Adrenal gland (tissue), 12 donors: ENCODE data around the gene AGPAT3. TPM values are rescaled to one million over a fixed set of nuclear protein-coding genes. Genes with fewer than 3 reads are reported as not detected.

Experiments
- DNase-seq, 7 donors: peaks; one replicate each; pipeline ENCODE4 v3.0.0-alpha.2; 2019 to 2020
- H3K27ac ChIP-seq, 5 donors: fragments of 200-600 bp; sonication (generic) in 4 of 5; 1 replicate in 3 of 5; 2 replicates in 2 of 5; pipeline versions ENCODE4 v1.5.1 to v1.8.0; 2016 to 2020; ENCODE audit warnings: mild to moderate bottlenecking in 1 of 5
- H3K27me3 ChIP-seq: fragments of 200-600 bp; 2 replicates; pipeline ENCODE4 v1.8.0; 2021
- H3K36me3 ChIP-seq, 2 donors: fragments of 200-600 bp; replicated peaks in 1 of 2; 1 replicate in 1 of 2; 2 replicates in 1 of 2; pipeline versions ENCODE4 v1.5.1 to v1.8.0; 2018 to 2022
- H3K4me1 ChIP-seq, 2 donors: fragments of 200-600 bp; replicated peaks in 1 of 2; 1 replicate in 1 of 2; 2 replicates in 1 of 2; pipeline versions ENCODE4 v1.5.1 to v1.8.0; 2018 to 2021
- H3K4me3 ChIP-seq, 4 donors: fragments of 200-600 bp; sonication (generic) in 3 of 4; one replicate each; pipeline ENCODE4 v1.5.1; 2016 to 2018
- H3K9me3 ChIP-seq, 3 donors: fragments of 200-600 bp; sonication (generic) in 1 of 3; replicated peaks in 1 of 3; 1 replicate in 2 of 3; 2 replicates in 1 of 3; pipeline versions ENCODE4 v1.5.1 to v1.8.0; 2016 to 2021
- CTCF ChIP-seq, 6 experiments: fragments of 450-650 bp in 4 of 6; fragments of 200-600 bp in 2 of 6; sonication (generic) in 1 of 6; IDR thresholded peaks; 1 replicate in 5 of 6; 2 replicates in 1 of 6; pipeline versions ENCODE4 v1.5.1 to v1.8.0; 2016 to 2021; ENCODE audit warnings: antibody characterized with exemption in 6 of 6, mild to moderate bottlenecking in 2 of 6, moderate library complexity in 1 of 6
- POLR2A ChIP-seq, 2 donors: fragments of 450-650 bp; IDR thresholded peaks; one replicate each; pipeline ENCODE4 v1.6.1; 2017; ENCODE audit warnings: antibody characterized with exemption in 2 of 2, mild to moderate bottlenecking in 2 of 2, moderate library complexity in 1 of 2
- WGBS, 4 donors: extraction: QIAGEN DNeasy Blood & Tissue Kit in 2 of 4; methylation state at CpG; one replicate each; pipeline versions ENCODE4 v1.1.5 to v1.1.7; 2013 to 2017; 5-methylcytosine and 5-hydroxymethylcytosine counted together
- intact Hi-C, 2 donors: fragments of 100-400 bp; cut with DNase I; formaldehyde crosslinking; loops; one replicate each; pipeline versions ENCODE4 v1.14.1 to v1.15.0; 2022 to 2023
- polyA plus RNA-seq, 3 donors: library from polyadenylated mRNA; stranded (reverse); fragments of 200-250 nt in 2 of 3; fragments of 350-450 nt in 1 of 3; fragmentation: Illumina TruSeq in 1 of 3; extraction: RNeasy Lipid Tissue Mini Kit (QIAGEN cat#74804) in 1 of 3; gene quantifications; one replicate each; pipeline ENCODE4 v1.2.3, GENCODE V29; 2013 to 2014
- total RNA-seq, 9 donors: library from RNA; depleted of rRNA in 4 of 9; stranded (reverse); fragments of >200 nt in 4 of 9; fragments of 120-200 nt in 1 of 9; fragmentation: NEBNext Ultra II Directional in 1 of 9; extraction: Animal tissue kit (Norgen Biotek cat#: 25700) in 1 of 9; gene quantifications; one replicate each; pipeline versions ENCODE4 v1.1.0 to v1.2.4, GENCODE V29; 2013 to 2023
- donor health status: healthy with polysubstance abuse.
- donor health status: Bipolar disorder and iron deficiency.
- donor health status: DM: yes; HTN: yes; CAD: no.
- donor health status: DM: no; HTN: no; CAD: no.
- donor health status: DM: no; HTN: no; CAD: no.
- donor health status: DM: yes; HTN: yes; CAD: no.

Gene AGPAT3
- total and polyA plus RNA-seq, 12 donors = 25.3 to 88.9 (median 47.8) TPM

DNA sequence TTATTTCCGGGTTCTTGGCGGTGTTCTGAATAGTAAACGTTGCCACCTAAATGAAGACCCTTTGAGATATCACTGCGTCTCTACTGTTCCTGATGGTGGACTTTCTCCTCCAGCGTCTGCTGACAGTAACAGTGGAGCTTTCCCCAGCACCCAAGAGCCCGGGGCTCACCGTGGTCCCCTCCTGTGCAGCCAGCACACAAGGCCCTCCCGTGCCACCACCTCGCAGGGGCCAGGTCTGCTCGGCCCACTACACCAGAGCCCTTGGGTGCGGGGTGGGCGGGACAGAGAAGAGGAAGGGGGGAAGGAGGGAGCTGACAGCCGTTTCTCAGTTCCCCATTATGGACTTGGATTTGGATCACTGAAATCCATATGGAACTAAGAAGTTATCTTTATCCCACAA, 85.9 kb downstream of the AGPAT3 start:
- H3K36me3 ChIP-seq = no peaks in the 10 kb centered on the region
- no peaks in the 10 kb centered on the region for H3K4me1 ChIP-seq
- no peak overlapping the region for H3K4me3 ChIP-seq
- no peak overlapping the region for H3K27ac ChIP-seq
- TF ChIP-seq POLR2A (IDR thresholded peaks at IDR 0.05) (no peak), CTCF (IDR thresholded peaks at IDR 0.05) (no peak)
- intact Hi-C loops = no loop called here
- 89 to 94% (median 91%) methylated on average over 10 to 13 of the region's 13 CpGs for WGBS, 4 donors
- peaks cover 0 to 14% (median 0%) of the 10 kb centered on the region in 3 donors for H3K9me3 ChIP-seq
- H3K27me3 ChIP-seq = no peaks in the 10 kb centered on the region
- no peak for DNase-seq

DNA sequence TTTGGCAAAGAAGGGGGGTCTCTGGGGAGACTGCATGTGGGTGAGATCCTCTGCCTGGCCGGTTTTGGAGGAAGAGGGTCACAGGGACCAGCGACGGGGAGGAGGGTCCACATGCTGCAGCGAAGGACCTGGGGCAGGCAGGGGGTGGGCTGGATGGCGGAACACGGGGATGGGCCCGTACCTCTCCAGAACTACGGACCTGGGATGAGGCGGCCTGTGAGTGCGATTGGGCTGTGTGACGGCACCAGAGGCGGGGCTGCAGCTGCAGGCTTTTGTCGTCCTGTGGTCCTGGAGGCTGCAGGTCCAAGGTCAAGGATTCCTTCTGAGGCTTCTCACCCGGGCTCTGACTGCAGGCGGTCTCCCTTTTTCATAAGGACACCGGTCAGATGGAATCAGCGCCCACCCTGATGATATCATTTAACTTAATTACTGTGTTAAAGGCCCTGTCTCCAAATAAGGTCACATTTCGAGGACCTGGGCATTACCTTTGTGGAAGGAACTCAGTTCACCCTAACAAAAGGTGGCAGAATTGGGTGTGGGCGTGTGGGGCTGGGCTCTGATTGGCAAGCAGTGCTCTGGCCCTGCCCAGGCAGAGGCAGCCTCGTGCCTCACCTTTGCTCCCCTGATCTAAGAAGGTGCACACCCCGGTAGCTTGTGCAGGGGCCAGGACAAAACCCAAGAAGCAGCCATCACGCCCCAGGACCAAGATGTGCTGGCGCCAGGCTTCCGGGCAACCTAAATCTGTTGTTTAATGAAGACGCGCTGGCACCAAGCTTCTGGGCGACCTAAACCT, 87.1 kb downstream of the AGPAT3 start:
- no peaks in the 10 kb centered on the region for H3K36me3 ChIP-seq
- peaks cover 3 to 7% of the 10 kb centered on the region in 2 donors for H3K4me1 ChIP-seq
- H3K9me3 ChIP-seq = peaks cover 0 to 14% (median 0%) of the 10 kb centered on the region in 3 donors
- WGBS, 4 donors = 89 to 93% (median 92%) methylated on average over 24 to 27 of the region's 27 CpGs
- H3K4me3 ChIP-seq = no peak overlapping the region
- DNase-seq = no peak
- H3K27me3 ChIP-seq = no peaks in the 10 kb centered on the region
- intact Hi-C loops = no loop called here
- no peak overlapping the region for H3K27ac ChIP-seq
- TF ChIP-seq POLR2A (IDR thresholded peaks at IDR 0.05) = no peak
- TF ChIP-seq CTCF (IDR thresholded peaks at IDR 0.05) = no peak

GRCh38 chr21:43953021-43953420, 88.0 kb downstream of the AGPAT3 start:
- no peak for DNase-seq
- intact Hi-C loops = no loop called here
- no peak overlapping the region for H3K4me3 ChIP-seq

GRCh38 chr21:43954042-43954441, 89.0 kb downstream of the AGPAT3 start:
- H3K27ac ChIP-seq = no peak overlapping the region

More at GRCh38 chr21:43953021-43953420, 88.0 kb downstream of the AGPAT3 start:
- Histone ChIP-seq H3K36me3 (no peaks in the 10 kb centered on the region), H3K4me1 (peaks cover 3 to 7% of the 10 kb centered on the region in 2 donors), H3K27ac (no peak overlapping the region), H3K9me3 (peaks cover 0 to 14% (median 0%) of the 10 kb centered on the region in 3 donors), H3K27me3 (no peaks in the 10 kb centered on the region)
- WGBS, 4 donors = 86 to 90% (median 88%) methylated on average over 17 of the region's 17 CpGs
- no peak for TF ChIP-seq CTCF (IDR thresholded peaks at IDR 0.05)
- TF ChIP-seq POLR2A (IDR thresholded peaks at IDR 0.05) = no peak

More at GRCh38 chr21:43954042-43954441, 89.0 kb downstream of the AGPAT3 start:
- H3K9me3 ChIP-seq = peaks cover 0 to 6% (median 0%) of the 10 kb centered on the region in 3 donors
- no peak for DNase-seq
- peaks cover 3 to 7% of the 10 kb centered on the region in 2 donors for H3K4me1 ChIP-seq
- no peaks in the 10 kb centered on the region for H3K36me3 ChIP-seq
- no peaks in the 10 kb centered on the region for H3K27me3 ChIP-seq
- intact Hi-C loops = no loop called here
- H3K4me3 ChIP-seq = no peak overlapping the region
- 88 to 93% (median 91%) methylated on average over 11 of the region's 11 CpGs for WGBS, 4 donors
- no peak for TF ChIP-seq POLR2A (IDR thresholded peaks at IDR 0.05)
- no peak for TF ChIP-seq CTCF (IDR thresholded peaks at IDR 0.05)
